Measurements from ENCODE around the gene MAD2L1. TPM values are rescaled to one million over a fixed set of nuclear protein-coding genes. Genes with fewer than 3 reads are reported as not detected.

The MAD2L1 gene
- total and polyA plus RNA-seq, 8 donors, result 0.45 to 10.1 (median 2.4) TPM; not detected in 1

DNA sequence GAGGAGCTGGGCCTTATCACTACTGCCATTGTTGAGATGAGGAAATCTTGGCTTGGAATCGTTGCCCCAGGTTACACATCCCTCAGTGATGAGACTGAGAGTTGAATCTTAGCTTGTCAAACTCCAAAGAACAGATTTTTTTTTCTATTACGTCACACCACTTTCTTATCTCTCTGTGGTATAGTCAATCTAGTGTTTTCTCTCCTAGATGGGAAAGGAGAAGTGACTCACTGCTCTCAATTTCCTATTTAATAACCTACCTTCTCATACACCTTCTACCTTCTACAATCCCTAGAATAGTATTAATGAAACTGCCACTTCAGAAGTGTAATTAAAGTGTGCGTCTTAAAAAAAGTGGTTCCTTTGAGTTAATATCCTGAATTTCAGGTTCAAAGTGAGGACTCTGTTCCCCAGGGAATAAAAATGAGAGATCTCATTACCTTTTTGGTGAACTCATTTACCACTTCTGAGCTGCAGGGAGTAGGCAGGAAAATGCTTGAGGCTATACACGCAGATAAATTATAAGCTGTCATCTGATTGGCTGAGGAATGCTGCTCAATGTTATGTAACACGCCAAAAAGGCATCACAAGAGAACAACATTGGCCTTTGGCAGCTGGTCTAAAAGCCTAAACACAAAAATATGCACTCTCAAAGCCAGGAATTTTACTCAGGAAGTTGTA lies 59.3 kb downstream of the MAD2L1 start:
- DNase-seq, result peak in 1 of 2 donors; percentile 83
- intact Hi-C loops (cut with DNase I; ENCODE audit: low total_unique reads), result no loop called here
- Histone ChIP-seq H3K36me3 (no peaks in the 10 kb centered on the region), H3K27ac (no peak overlapping the region), H3K4me3 (no peak overlapping the region), H3K27me3 (no peaks in the 10 kb centered on the region), H3K9me3 (no peaks in the 10 kb centered on the region), H3K4me1 (no peaks in the 10 kb centered on the region)
- no peak for TF ChIP-seq POLR2AphosphoS5 (IDR thresholded peaks at IDR 0.05)
- no peak for TF ChIP-seq EP300 (IDR thresholded peaks at IDR 0.05)
- TF ChIP-seq, protein P1, sequence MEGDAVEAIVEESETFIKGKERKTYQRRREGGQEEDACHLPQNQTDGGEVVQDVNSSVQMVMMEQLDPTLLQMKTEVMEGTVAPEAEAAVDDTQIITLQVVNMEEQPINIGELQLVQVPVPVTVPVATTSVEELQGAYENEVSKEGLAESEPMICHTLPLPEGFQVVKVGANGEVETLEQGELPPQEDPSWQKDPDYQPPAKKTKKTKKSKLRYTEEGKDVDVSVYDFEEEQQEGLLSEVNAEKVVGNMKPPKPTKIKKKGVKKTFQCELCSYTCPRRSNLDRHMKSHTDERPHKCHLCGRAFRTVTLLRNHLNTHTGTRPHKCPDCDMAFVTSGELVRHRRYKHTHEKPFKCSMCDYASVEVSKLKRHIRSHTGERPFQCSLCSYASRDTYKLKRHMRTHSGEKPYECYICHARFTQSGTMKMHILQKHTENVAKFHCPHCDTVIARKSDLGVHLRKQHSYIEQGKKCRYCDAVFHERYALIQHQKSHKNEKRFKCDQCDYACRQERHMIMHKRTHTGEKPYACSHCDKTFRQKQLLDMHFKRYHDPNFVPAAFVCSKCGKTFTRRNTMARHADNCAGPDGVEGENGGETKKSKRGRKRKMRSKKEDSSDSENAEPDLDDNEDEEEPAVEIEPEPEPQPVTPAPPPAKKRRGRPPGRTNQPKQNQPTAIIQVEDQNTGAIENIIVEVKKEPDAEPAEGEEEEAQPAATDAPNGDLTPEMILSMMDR (IDR thresholded peaks at IDR 0.05), result no peak
- no peak for TF ChIP-seq POLR2A (IDR thresholded peaks at IDR 0.05)
- 36 to 59% (median 46%) methylated on average over 5 of the region's 5 CpGs for WGBS, 5 donors

Data from stomach (tissue), 9 donors.